PC-3 (cell line): ENCODE data around the gene EPB41L1.

Source experiments
- CTCF ChIP-seq: fragments of 300-600 bp; sonication (generic); conservative IDR thresholded peaks from 2 replicates; pipeline ENCODE4 v1.5.1; 2017; ENCODE audit warnings: antibody characterized with exemption, low read depth, mild to moderate bottlenecking, low read length
- EZH2phosphoT487 ChIP-seq: fragments of 300-600 bp; sonication (generic); IDR thresholded peaks from 2 replicates; pipeline ENCODE4 v1.6.1; 2018; ENCODE audit warnings: mild to moderate bottlenecking, antibody characterized with exemption, low read length, borderline replicate concordance

GRCh38 chr20:36152261-36152660 is 2.3 kb upstream of the EPB41L1 start:
- TF ChIP-seq CTCF (no peak), EZH2phosphoT487 (no peak)
